ENCODE measurements around the gene ETFA.

The ETFA gene

DNA sequence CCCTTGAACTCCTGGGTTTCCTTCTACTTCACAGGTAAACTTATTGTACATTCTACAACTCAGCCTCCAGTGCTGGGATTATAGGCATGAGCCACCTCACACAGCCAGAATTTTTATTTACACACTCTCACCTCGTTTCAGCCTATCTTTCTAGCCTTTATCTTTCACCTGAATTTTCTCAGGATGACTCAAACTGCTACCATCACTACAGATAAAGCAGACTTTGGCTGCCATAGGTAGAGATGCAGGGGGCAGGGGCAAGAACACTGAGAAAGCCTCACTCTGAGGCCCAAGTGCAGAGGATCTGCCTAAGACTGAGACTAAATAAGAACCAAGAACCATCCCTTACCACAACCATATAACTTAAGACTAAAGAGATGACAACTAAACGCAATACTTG, 59.0 kb downstream of the ETFA start:
- DNase-seq (ENCODE audit: extremely low read depth, insufficient read length): no peak
- TF ChIP-seq, protein P1, sequence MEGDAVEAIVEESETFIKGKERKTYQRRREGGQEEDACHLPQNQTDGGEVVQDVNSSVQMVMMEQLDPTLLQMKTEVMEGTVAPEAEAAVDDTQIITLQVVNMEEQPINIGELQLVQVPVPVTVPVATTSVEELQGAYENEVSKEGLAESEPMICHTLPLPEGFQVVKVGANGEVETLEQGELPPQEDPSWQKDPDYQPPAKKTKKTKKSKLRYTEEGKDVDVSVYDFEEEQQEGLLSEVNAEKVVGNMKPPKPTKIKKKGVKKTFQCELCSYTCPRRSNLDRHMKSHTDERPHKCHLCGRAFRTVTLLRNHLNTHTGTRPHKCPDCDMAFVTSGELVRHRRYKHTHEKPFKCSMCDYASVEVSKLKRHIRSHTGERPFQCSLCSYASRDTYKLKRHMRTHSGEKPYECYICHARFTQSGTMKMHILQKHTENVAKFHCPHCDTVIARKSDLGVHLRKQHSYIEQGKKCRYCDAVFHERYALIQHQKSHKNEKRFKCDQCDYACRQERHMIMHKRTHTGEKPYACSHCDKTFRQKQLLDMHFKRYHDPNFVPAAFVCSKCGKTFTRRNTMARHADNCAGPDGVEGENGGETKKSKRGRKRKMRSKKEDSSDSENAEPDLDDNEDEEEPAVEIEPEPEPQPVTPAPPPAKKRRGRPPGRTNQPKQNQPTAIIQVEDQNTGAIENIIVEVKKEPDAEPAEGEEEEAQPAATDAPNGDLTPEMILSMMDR (IDR thresholded peaks at IDR 0.05; ENCODE audit: insufficient read depth, low read length, poor library complexity, severe bottlenecking): no peak
- H3K27me3 ChIP-seq (replicated peaks; ENCODE audit: control insufficient read depth, insufficient read depth, low read length): no peaks in the 10 kb centered on the region
- H3K36me3 ChIP-seq (ENCODE audit: control insufficient read depth, insufficient read depth, low read length): no peaks in the 10 kb centered on the region; the same call in 1 of the 2 replicates
- H3K4me3 ChIP-seq (replicated peaks; ENCODE audit: low read depth, low read length): no peak overlapping the region

DNA sequence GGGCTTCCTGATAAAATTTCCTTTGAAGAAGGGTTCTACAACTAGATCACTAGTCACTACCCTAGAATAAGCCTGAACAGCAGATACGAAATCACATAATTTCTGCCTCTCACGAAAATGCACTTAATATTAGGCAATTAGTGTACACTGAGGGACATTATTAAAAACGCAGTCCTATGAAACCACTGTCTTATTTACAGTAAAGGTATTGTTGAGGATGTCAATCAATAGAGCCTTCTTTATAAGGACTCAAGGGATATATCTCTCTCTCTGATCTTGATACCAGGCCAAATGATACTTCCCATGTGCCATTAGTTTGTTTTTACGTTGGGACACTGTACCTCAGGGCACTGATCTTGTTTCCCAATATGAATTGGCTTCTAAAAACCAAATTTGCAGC, 59.6 kb downstream of the ETFA start:
- H3K27me3 ChIP-seq (replicated peaks; ENCODE audit: control insufficient read depth, insufficient read depth, low read length): no peaks in the 10 kb centered on the region
- TF ChIP-seq, protein P1 (IDR thresholded peaks at IDR 0.05; ENCODE audit: insufficient read depth, low read length, poor library complexity, severe bottlenecking): no peak
- no peak for DNase-seq (ENCODE audit: extremely low read depth, insufficient read length)
- H3K4me3 ChIP-seq (replicated peaks; ENCODE audit: low read depth, low read length): no peak overlapping the region
- no peaks in the 10 kb centered on the region; the same call in 1 of the 2 replicates for H3K36me3 ChIP-seq (ENCODE audit: control insufficient read depth, insufficient read depth, low read length)

DNA sequence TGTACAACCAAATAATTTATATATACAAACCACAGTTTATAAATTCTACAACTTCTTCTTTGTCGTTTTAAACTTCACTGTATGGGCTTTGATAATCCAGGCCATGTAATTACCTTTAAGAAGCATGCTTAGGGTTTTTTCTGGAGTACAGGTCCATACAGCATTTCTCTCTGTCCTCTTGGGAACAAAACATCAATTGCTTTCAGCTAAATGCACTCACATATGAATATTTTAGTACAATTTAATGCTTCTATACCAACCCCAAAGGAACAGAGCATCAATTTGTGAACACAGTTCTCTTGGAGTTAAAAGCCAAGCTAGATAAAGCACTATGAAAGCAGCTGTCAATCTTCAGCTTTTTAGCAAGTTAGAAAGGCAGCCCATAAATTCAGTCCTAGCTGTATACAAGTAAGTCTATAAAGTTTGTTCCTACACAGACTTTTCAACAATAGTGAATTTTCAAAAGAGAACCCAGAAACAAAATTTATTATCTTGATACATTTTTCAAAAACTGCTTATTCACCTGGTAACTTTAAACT, 66.1 kb downstream of the ETFA start:
- TF ChIP-seq, protein P1 (IDR thresholded peaks at IDR 0.05; ENCODE audit: insufficient read depth, low read length, poor library complexity, severe bottlenecking): no peak
- H3K4me3 ChIP-seq (replicated peaks; ENCODE audit: low read depth, low read length): no peak overlapping the region
- H3K36me3 ChIP-seq (ENCODE audit: control insufficient read depth, insufficient read depth, low read length): no peaks in the 10 kb centered on the region; the same call in none of the 2 replicates
- no peaks in the 10 kb centered on the region for H3K27me3 ChIP-seq (replicated peaks; ENCODE audit: control insufficient read depth, insufficient read depth, low read length)
- no peak for DNase-seq (ENCODE audit: extremely low read depth, insufficient read length)

GRCh38 chr15:76239786-76240185, 71.5 kb downstream of the ETFA start:
- no peak for DNase-seq (ENCODE audit: extremely low read depth, insufficient read length)
- Histone ChIP-seq H3K36me3 (ENCODE audit: control insufficient read depth, insufficient read depth, low read length) (no peaks in the 10 kb centered on the region; the same call in none of the 2 replicates), H3K4me3 (replicated peaks; ENCODE audit: low read depth, low read length) (no peak overlapping the region), H3K27me3 (replicated peaks; ENCODE audit: control insufficient read depth, insufficient read depth, low read length) (no peaks in the 10 kb centered on the region)
- TF ChIP-seq, protein P1 (IDR thresholded peaks at IDR 0.05; ENCODE audit: insufficient read depth, low read length, poor library complexity, severe bottlenecking): no peak

DNA sequence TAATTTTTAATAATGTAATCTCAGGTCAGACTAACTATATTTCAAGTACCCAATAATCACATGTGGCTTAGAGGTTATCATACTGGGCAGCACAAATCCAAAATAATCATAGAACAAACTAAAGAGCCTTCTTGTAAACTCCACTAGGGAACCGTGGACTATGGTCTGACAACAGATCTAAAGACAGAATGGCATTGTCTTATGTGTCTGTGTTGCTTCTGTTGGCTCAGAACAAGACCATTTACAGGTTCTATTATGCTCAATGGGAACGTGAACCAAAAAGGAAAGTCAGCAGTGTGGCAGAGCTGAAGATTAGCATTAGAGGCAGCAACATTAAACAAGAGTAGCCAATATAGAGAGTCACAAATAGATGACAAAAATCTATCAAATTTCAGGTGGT, 74.9 kb downstream of the ETFA start:
- no peaks in the 10 kb centered on the region; the same call in 1 of the 2 replicates for H3K36me3 ChIP-seq (ENCODE audit: control insufficient read depth, insufficient read depth, low read length)
- H3K27me3 ChIP-seq (replicated peaks; ENCODE audit: control insufficient read depth, insufficient read depth, low read length): no peaks in the 10 kb centered on the region
- H3K4me3 ChIP-seq (replicated peaks; ENCODE audit: low read depth, low read length): no peak overlapping the region
- TF ChIP-seq, protein P1 (IDR thresholded peaks at IDR 0.05; ENCODE audit: insufficient read depth, low read length, poor library complexity, severe bottlenecking): no peak
- DNase-seq (ENCODE audit: extremely low read depth, insufficient read length): no peak
